ENCODE results near the gene SOX10.
"Not testable (repeated sequence)": the region's sequence is repeated elsewhere in the genome, so short reads cannot be mapped to it uniquely, and the experiment has no call there.

SOX10 gene

GRCh38 chr22:37985751-37986281 lies 1.5 kb upstream of the SOX10 start:
- no peak for DNase-seq

DNA sequence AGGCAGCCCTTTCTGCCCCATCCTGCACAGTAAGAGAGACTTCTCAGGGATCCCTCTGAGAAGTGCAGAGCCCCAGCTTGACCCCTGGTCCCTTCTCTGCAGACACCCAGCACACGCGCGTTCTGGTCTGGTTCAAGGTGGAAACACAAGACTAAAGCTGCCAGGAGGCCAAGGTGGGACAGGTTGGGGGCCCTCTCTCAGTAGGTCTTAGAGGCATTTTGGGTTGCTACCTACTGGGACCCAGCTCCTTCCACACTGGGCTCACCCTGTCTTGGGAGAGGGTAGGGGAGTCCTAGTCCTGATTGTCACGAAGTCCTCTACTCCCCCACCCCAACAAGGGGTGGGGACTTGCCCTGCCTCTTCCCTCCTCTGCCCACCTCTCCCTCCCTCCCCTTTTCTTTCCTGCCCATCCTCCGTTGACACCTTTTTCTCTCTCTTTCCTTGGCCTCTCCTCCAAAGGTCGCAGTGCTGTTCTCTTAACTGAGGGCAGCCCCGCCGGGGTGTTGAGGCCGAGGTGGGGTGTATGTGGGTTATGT lies 763 bp upstream of the SOX10 start:
- DNase-seq, result no peak

GRCh38 chr22:37982938-37983859 lies 1.2 kb downstream of the SOX10 start:
- no peak for DNase-seq

DNA sequence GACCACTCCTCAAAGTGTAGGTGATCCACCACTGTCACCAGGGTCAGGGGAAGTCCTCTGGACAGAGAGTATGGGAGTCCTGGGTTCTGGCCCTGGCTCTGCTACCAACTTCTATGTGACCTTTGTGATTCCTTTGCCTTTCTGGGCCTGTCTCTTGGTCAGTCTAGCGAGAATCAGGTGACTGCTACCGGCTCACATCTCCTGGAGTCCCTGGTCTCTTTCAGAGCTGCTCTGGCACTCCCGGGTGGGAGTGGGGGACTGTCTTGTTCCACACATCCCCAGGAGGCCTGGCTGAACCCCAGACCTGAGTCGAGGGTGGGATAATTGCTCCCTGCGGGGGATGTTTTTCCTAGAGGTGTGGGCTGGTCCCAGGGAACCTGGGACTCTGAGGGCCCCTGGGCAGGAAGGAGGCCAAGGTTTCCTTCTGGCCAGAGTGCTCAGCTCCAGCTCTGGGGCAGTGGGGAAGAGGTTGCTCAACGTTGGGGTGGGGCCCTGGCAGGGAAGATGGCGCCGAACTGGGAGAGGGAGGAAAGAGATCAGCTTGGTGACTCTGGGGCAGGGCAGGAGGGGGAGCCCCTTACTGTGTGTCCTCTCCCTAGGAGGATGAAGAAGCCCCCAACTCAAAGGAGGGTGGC lies 2.1 kb downstream of the SOX10 start:
- no peak for DNase-seq

DNA sequence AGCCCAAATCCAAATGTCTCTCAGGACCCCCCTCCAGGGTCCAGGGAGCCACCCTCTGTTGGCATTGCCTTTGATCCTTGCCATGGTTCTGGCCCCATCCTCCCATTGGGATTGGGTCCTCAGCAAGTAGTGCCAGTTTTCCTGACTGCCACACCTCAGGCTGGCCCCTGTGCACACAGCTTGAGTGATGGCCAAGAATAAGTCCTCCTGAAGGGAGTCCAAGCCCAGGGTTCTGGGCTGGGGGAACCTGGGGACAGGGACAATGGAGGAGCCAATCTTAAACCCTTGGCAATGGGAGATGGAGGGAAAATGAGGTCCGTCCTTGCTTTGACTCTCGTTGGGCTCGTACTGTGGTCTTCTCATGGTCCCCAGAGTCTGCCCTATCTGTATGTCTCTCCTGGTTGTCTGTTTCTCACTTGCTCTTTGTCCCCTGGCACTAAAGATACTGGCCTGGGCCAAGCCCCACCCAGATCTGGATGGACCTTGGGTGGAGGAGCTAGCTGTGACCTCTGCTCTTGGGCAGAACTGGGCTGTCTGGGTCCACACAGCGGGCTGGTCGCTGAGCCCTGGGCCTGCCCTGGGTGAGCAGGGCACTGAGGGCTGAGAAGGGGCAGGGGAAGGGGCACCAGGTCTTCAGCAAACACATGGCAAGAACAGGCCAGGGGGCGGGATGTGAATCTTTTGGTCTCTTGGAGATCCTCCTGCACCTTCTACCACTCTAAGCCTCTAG lies 2.9 kb downstream of the SOX10 start:
- DNase-seq, result no peak

DNA sequence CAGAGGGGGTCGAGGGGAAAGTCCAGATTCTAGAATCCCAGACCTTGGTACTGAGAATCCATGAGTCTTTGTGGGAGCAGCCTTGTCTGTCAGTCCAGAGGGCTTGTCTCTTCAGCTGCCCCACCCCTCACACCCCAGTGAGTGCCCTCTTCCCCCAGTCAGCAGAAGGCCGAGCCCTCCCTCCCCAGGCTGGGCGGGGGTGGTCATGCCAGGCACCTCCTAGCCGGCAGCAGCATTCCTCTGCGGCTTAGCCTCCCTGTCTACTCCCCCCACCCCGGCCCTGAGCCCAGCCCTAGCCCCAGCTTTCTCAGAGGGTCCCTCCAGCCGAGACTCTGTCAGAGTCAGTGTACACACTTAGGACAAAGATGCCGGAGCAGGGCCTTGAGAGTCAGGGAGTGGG lies 4.6 kb downstream of the SOX10 start:
- no peak for DNase-seq

- DNase-seq, result no peak
Measured at GRCh38 chr22:37976547-37976946, 7.8 kb downstream of the SOX10 start.

DNA sequence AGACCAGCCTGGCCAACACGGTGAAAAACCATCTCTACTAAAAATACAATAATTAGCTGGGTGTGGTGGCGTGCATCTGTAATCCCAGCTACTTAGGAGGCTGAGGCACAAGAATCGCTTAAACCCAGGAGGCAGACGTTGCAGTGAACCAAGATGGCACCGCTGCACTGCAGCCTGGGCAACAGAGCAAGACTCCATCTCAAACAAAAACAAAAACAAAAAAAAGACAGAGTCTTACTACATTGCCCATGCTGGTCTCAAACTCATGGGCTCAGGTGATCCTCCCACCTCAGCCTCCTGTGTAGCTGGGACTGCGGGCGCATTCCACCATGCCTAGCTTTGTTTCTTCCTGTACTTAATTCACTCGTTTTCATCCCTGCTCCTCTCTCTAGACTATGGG lies 8.3 kb downstream of the SOX10 start:
- DNase-seq, result not testable (repeated sequence)

GRCh38 chr22:37975153-37975552 lies 9.2 kb downstream of the SOX10 start:
- no peak for DNase-seq

DNA sequence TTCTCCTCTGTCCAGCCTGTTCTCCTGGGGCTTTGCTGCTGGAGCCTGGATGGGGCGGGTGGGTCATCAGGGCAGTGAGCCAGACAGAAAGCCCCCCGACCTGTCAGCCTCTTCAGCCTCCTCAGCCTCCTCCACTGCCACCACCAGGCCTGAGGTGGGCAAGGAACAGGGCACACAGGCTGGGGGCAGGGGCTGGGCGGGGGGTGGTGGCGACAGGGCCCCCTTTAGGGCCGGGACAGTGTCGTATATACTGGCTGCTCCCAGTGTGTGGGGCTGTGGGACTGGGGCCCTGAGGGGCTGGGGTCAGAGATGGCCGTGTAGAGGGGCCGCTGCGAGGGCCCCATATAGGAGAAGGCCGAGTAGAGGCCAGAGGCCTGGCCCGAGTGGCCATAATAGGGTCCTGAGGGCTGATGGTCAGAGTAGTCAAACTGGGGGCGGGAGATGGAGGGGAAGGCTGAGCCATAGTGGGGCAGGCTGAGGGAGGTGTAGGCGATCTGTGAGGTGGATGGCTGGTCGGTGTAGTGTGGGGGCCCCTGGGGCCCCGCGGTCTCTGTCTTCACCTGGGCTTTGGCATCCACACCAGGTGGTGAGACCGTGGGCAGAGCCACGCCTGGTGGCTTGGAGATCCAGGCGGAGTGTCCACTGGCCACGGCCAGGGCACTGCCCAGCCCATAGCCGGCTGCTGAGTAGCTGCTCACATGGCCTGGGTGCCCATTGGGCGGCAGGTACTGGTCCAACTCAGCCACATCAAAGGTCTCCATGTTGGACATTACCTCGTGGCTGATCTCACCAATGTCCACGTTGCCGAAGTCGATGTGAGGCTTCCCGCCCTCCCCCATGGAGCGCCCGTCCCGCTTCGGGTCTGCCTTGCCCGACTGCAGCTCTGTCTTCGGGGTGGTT lies 10.8 kb downstream of the SOX10 start:
- DNase-seq, result no peak

GRCh38 chr22:37972527-37972926 lies 11.8 kb downstream of the SOX10 start:
- no peak for DNase-seq

DNA sequence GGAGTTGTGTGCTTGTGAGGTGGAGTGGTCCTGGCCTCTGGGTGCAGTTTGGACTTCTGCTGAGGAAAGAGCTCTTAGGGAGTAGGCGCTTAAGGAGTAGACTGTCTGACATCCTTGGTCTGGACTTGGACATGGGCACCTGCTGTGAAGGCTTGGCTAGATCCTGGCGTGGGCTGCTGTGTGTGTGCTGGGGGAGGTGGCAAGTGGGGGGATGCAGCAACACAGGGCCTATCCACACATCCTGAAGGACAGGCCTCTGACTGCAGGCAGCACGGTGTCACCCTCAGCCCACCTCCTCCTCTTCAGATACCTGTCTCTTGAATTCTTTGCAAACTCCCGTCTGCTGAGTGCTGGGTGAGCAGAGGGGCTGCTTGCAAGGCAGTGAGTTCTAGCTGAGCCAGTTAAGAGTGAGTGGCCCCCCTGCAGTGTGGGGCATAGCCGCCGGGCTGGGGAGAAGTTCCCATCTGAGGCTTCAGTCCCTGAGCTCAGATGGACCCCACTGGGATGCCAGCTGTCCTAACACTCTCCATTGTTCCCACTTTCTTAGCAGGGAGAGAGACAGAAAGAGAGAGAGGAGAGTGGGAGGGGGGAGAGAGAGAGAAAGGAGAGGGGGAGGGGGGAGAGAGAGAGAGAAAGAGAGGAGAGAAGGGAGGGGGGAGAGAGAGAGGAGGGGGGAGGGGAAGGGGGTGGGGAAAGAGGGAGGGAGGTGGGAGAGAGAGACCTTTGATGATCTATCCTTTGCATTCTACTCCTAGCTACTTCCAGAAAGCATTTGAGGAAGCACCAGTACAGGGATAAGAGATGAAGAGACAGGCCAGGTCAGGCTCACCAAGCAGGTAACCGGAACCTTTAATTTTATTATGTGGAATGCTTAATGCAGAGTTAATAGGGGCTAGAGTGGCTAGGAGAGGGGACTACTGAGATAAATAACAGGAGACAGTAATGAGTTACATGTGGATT lies 12.6 kb downstream of the SOX10 start:
- DNase-seq, result no peak

DNA sequence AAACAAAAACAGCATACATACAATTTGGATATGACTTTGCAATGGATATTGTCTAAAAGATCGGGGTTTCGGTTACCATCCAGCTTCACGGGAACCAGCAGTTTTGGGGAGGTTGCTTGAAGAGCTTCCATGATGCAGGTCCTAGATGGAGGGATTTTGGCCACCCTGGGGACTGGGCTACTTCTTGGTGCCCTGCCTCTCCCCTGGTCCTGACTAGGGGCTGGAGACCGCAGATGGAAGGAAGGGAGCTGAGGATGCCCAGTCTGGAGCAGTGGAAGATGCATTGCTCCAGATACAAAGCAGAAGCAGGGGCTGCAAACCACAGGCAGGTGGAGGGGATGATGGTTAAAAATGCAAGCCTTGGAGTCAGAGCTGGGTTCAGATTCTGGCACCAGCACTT lies 13.5 kb downstream of the SOX10 start:
- DNase-seq, result no peak

- no peak for DNase-seq
Measured at GRCh38 chr22:37968452-37969251, 15.7 kb downstream of the SOX10 start.

- no peak for DNase-seq
Measured at GRCh38 chr22:37967637-37968451, 16.5 kb downstream of the SOX10 start.

GRCh38 chr22:37967147-37967546 lies 17.2 kb downstream of the SOX10 start:
- no peak for DNase-seq

DNA sequence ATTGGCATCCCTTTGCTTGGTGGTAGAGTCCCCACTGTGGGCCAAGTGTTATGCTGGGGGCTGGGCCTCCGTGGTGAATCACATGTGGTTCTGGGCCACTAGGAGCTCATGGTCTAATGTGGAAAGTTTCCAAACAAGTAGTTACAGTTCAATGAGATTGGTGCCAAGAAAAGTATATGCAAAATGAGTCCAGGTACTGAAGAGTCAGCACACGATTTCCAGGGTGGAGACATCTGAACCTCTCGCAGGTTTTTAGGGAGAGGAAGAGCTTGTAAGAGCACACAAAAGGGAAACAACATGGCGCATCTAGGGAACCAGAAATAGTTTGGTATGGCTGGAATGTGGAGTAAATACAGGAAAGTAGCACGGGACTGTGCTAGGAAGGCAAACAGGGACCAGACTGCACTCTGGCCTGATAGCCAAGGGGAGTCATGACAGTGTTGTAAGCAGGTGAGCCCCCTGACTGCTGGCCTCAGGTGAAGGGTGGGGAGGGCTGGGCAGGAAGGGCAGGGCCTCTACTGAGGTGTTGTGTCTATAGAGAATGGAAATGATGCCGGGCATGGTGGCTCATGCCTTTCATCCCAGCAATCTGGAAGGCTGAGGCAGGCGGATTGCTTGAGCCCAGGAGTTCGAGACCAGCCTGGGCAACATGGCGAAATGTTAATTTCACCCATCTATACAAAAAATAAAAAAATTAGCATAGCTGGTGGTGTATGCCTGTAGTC lies 18.3 kb downstream of the SOX10 start:
- DNase-seq, result no peak

- DNase-seq, result no peak
Measured at GRCh38 chr22:37961062-37961461, 23.3 kb downstream of the SOX10 start.
